ENCODE measurements around the gene UGT1A10.
"Not testable (repeated sequence)": the region's sequence is repeated elsewhere in the genome, so short reads cannot be mapped to it uniquely, and the experiment has no call there.

Gene UGT1A10

GRCh38 chr2:233698740-233699139 is 62.5 kb downstream of the UGT1A10 start:
- DNase-seq, result no peak

GRCh38 chr2:233699424-233700027 is 63.3 kb downstream of the UGT1A10 start:
- DNase-seq, result no peak

GRCh38 chr2:233700028-233700635 is 63.9 kb downstream of the UGT1A10 start:
- no peak for DNase-seq

GRCh38 chr2:233700842-233701241 is 64.6 kb downstream of the UGT1A10 start:
- DNase-seq, result not testable (repeated sequence)

GRCh38 chr2:233702238-233702637 is 66.0 kb downstream of the UGT1A10 start:
- DNase-seq, result no peak

GRCh38 chr2:233705911-233706506 is 69.8 kb downstream of the UGT1A10 start:
- DNase-seq, result no peak

- DNase-seq, result no peak
Measured at GRCh38 chr2:233706720-233707119, 70.5 kb downstream of the UGT1A10 start.

GRCh38 chr2:233707940-233708644 is 71.8 kb downstream of the UGT1A10 start:
- DNase-seq, result no peak

- no peak for DNase-seq
Measured at GRCh38 chr2:233708942-233709341, 72.7 kb downstream of the UGT1A10 start.

GRCh38 chr2:233711312-233712008 is 75.2 kb downstream of the UGT1A10 start:
- DNase-seq, result peak; percentile 54 to 66

- DNase-seq, result no peak
Measured at GRCh38 chr2:233712611-233713261, 76.5 kb downstream of the UGT1A10 start, which contains the start of gene UGT1A5. UGT1A5 (plus strand) TSS chr2:233712907; CDS start chr2:233712992, 85 bp downstream.

GRCh38 chr2:233713262-233713615 is 77.0 kb downstream of the UGT1A10 start:
- DNase-seq, result no peak

GRCh38 chr2:233714121-233714520 is 77.9 kb downstream of the UGT1A10 start:
- DNase-seq, result no peak

- DNase-seq, result no peak
Measured at GRCh38 chr2:233718552-233718951, 82.3 kb downstream of the UGT1A10 start, which contains the start of gene UGT1A4. UGT1A4 (plus strand) TSS chr2:233718736; CDS start chr2:233718821, 85 bp downstream.

- DNase-seq, result no peak
Measured at GRCh38 chr2:233728723-233729301, 92.6 kb downstream of the UGT1A10 start, which contains the start of gene UGT1A3. UGT1A3 (plus strand) TSS chr2:233729042; CDS start chr2:233729127, 85 bp downstream.

- DNase-seq, result not testable (repeated sequence)
Measured at GRCh38 chr2:233736868-233737653, 100.8 kb downstream of the UGT1A10 start.

- no peak for DNase-seq
Measured at GRCh38 chr2:233740870-233741269, 104.6 kb downstream of the UGT1A10 start.

- DNase-seq, result no peak
Measured at GRCh38 chr2:233743464-233744259, 107.4 kb downstream of the UGT1A10 start.

GRCh38 chr2:233745073-233745755 is 109.0 kb downstream of the UGT1A10 start:
- no peak for DNase-seq

- not testable (repeated sequence) for DNase-seq
Measured at GRCh38 chr2:233745838-233746237, 109.6 kb downstream of the UGT1A10 start.
